Adrenal gland (tissue), 12 donors: ENCODE data around the gene AMPD3. TPM values are rescaled to one million over a fixed set of nuclear protein-coding genes. Genes with fewer than 3 reads are reported as not detected.

Source experiments
- DNase-seq, 7 donors: peaks; one replicate each; pipeline ENCODE4 v3.0.0-alpha.2; 2019 to 2020
- H3K27ac ChIP-seq, 5 donors: fragments of 200-600 bp; sonication (generic) in 4 of 5; 1 replicate in 3 of 5; 2 replicates in 2 of 5; pipeline versions ENCODE4 v1.5.1 to v1.8.0; 2016 to 2020; ENCODE audit warnings: mild to moderate bottlenecking in 1 of 5
- H3K27me3 ChIP-seq: fragments of 200-600 bp; 2 replicates; pipeline ENCODE4 v1.8.0; 2021
- H3K36me3 ChIP-seq, 2 donors: fragments of 200-600 bp; replicated peaks in 1 of 2; 1 replicate in 1 of 2; 2 replicates in 1 of 2; pipeline versions ENCODE4 v1.5.1 to v1.8.0; 2018 to 2022
- H3K4me1 ChIP-seq, 2 donors: fragments of 200-600 bp; replicated peaks in 1 of 2; 1 replicate in 1 of 2; 2 replicates in 1 of 2; pipeline versions ENCODE4 v1.5.1 to v1.8.0; 2018 to 2021
- H3K4me3 ChIP-seq, 4 donors: fragments of 200-600 bp; sonication (generic) in 3 of 4; one replicate each; pipeline ENCODE4 v1.5.1; 2016 to 2018
- H3K9me3 ChIP-seq, 3 donors: fragments of 200-600 bp; sonication (generic) in 1 of 3; replicated peaks in 1 of 3; 1 replicate in 2 of 3; 2 replicates in 1 of 3; pipeline versions ENCODE4 v1.5.1 to v1.8.0; 2016 to 2021
- CTCF ChIP-seq, 6 experiments: fragments of 450-650 bp in 4 of 6; fragments of 200-600 bp in 2 of 6; sonication (generic) in 1 of 6; IDR thresholded peaks; 1 replicate in 5 of 6; 2 replicates in 1 of 6; pipeline versions ENCODE4 v1.5.1 to v1.8.0; 2016 to 2021; ENCODE audit warnings: antibody characterized with exemption in 6 of 6, mild to moderate bottlenecking in 2 of 6, moderate library complexity in 1 of 6
- POLR2A ChIP-seq, 2 donors: fragments of 450-650 bp; IDR thresholded peaks; one replicate each; pipeline ENCODE4 v1.6.1; 2017; ENCODE audit warnings: antibody characterized with exemption in 2 of 2, mild to moderate bottlenecking in 2 of 2, moderate library complexity in 1 of 2
- WGBS, 4 donors: extraction: QIAGEN DNeasy Blood & Tissue Kit in 2 of 4; methylation state at CpG; one replicate each; pipeline versions ENCODE4 v1.1.5 to v1.1.7; 2013 to 2017; 5-methylcytosine and 5-hydroxymethylcytosine counted together
- intact Hi-C, 2 donors: fragments of 100-400 bp; cut with DNase I; formaldehyde crosslinking; loops; one replicate each; pipeline versions ENCODE4 v1.14.1 to v1.15.0; 2022 to 2023
- polyA plus RNA-seq, 3 donors: library from polyadenylated mRNA; stranded (reverse); fragments of 200-250 nt in 2 of 3; fragments of 350-450 nt in 1 of 3; fragmentation: Illumina TruSeq in 1 of 3; extraction: RNeasy Lipid Tissue Mini Kit (QIAGEN cat#74804) in 1 of 3; gene quantifications; one replicate each; pipeline ENCODE4 v1.2.3, GENCODE V29; 2013 to 2014
- total RNA-seq, 9 donors: library from RNA; depleted of rRNA in 4 of 9; stranded (reverse); fragments of >200 nt in 4 of 9; fragments of 120-200 nt in 1 of 9; fragmentation: NEBNext Ultra II Directional in 1 of 9; extraction: Animal tissue kit (Norgen Biotek cat#: 25700) in 1 of 9; gene quantifications; one replicate each; pipeline versions ENCODE4 v1.1.0 to v1.2.4, GENCODE V29; 2013 to 2023
- donor health status: healthy with polysubstance abuse.
- donor health status: Bipolar disorder and iron deficiency.
- donor health status: DM: yes; HTN: yes; CAD: no.
- donor health status: DM: no; HTN: no; CAD: no.
- donor health status: DM: no; HTN: no; CAD: no.
- donor health status: DM: yes; HTN: yes; CAD: no.

AMPD3 gene
- total and polyA plus RNA-seq, 12 donors: 16.5 to 64.1 (median 42.9) TPM

- intact Hi-C loops: loop anchor here in 1 of 2 donors (10.0 kb wide), 1 partner anchor 239 kb away; no protein-coding TSS in a partner anchor
- no peaks in the 10 kb centered on the region for H3K36me3 ChIP-seq
- DNase-seq: no peak
- TF ChIP-seq CTCF (IDR thresholded peaks at IDR 0.05): peak in 2 of 6 experiments; percentile 17 to 32
- no peak for TF ChIP-seq POLR2A (IDR thresholded peaks at IDR 0.05)
- H3K27me3 ChIP-seq: no peaks in the 10 kb centered on the region
- no peak overlapping the region for H3K27ac ChIP-seq
- 71 to 85% (median 79%) methylated on average over 7 of the region's 7 CpGs for WGBS, 4 donors
- no peak overlapping the region for H3K4me3 ChIP-seq
- peaks cover 0 to 11% of the 10 kb centered on the region in 2 donors for H3K4me1 ChIP-seq
- H3K9me3 ChIP-seq: no peaks in the 10 kb centered on the region
These were observed 39.2 kb upstream of the AMPD3 start for GRCh38 chr11:10415817-10416392.

- DNase-seq: no peak
- no peak for TF ChIP-seq CTCF (IDR thresholded peaks at IDR 0.05)
- TF ChIP-seq POLR2A (IDR thresholded peaks at IDR 0.05): no peak
- 55 to 60% (median 58%) methylated on average over 6 of the region's 6 CpGs for WGBS, 4 donors
- H3K36me3 ChIP-seq: no peaks in the 10 kb centered on the region
- no peak overlapping the region for H3K4me3 ChIP-seq
- no peak overlapping the region for H3K27ac ChIP-seq
- H3K4me1 ChIP-seq: peaks cover 0 to 11% of the 10 kb centered on the region in 2 donors
- intact Hi-C loops: loop anchor here in 1 of 2 donors (10.0 kb wide), 1 partner anchor 236 kb away; no protein-coding TSS in a partner anchor
- no peaks in the 10 kb centered on the region for H3K27me3 ChIP-seq
- no peaks in the 10 kb centered on the region for H3K9me3 ChIP-seq
These were observed 36.7 kb upstream of the AMPD3 start for GRCh38 chr11:10418259-10418949.

- WGBS, 4 donors: 55 to 64% (median 58%) methylated on average over 3 of the region's 3 CpGs
- Histone ChIP-seq H3K9me3 (no peaks in the 10 kb centered on the region), H3K4me3 (no peak overlapping the region), H3K36me3 (no peaks in the 10 kb centered on the region), H3K4me1 (peaks cover 0 to 10% of the 10 kb centered on the region in 2 donors), H3K27ac (no peak overlapping the region), H3K27me3 (no peaks in the 10 kb centered on the region)
- intact Hi-C loops: loop anchor here in 1 of 2 donors (10.0 kb wide), 1 partner anchor 236 kb away; no protein-coding TSS in a partner anchor
- no peak for TF ChIP-seq CTCF (IDR thresholded peaks at IDR 0.05)
- TF ChIP-seq POLR2A (IDR thresholded peaks at IDR 0.05): no peak
- no peak for DNase-seq
These were observed 36.1 kb upstream of the AMPD3 start for GRCh38 chr11:10418950-10419310.

- intact Hi-C loops: no loop called here
- no peak for DNase-seq
- no peaks in the 10 kb centered on the region for H3K27me3 ChIP-seq
- H3K27ac ChIP-seq: no peak overlapping the region
- no peaks in the 10 kb centered on the region for H3K9me3 ChIP-seq
- WGBS, 4 donors: 79 to 87% (median 84%) methylated on average over 3 of the region's 3 CpGs
- TF ChIP-seq CTCF (IDR thresholded peaks at IDR 0.05) (no peak), POLR2A (IDR thresholded peaks at IDR 0.05) (no peak)
- H3K36me3 ChIP-seq: no peaks in the 10 kb centered on the region
- no peak overlapping the region for H3K4me3 ChIP-seq
- H3K4me1 ChIP-seq: no peaks in the 10 kb centered on the region
These were observed 28.6 kb upstream of the AMPD3 start for GRCh38 chr11:10426475-10426874.
